GM23338 (cell line): ENCODE measurements around the gene COL1A1.

Experiments used
- CREB1 ChIP-seq: fragments of 250-450 bp; sonication (Bioruptor Pico); IDR thresholded peaks from 2 replicates; pipeline ENCODE4 v1.5.0; 2020; ENCODE audit warnings: low read depth, mild to moderate bottlenecking, moderate library complexity
- EZH2 ChIP-seq: fragments of 200-600 bp; sonication (generic); IDR thresholded peaks from one replicate; pipeline ENCODE4 v1.8.0; 2017; ENCODE audit warnings: antibody characterized with exemption, mild to moderate bottlenecking, low read depth; ENCODE audit not compliant: unreplicated experiment
- EZH2phosphoT487 ChIP-seq: fragments of 200-600 bp; sonication (generic); IDR thresholded peaks from one replicate; pipeline ENCODE4 v1.8.1; 2018; ENCODE audit warnings: antibody characterized with exemption; ENCODE audit not compliant: unreplicated experiment
- JUNB ChIP-seq: IDR thresholded peaks from one replicate; pipeline ENCODE4 v1.6.1; 2016; ENCODE audit warnings: antibody characterized with exemption; ENCODE audit not compliant: unreplicated experiment
- NANOG ChIP-seq: IDR thresholded peaks from 2 replicates; pipeline ENCODE4 v1.6.1; 2016; ENCODE audit warnings: antibody characterized with exemption, borderline replicate concordance
- POLR2AphosphoS5 ChIP-seq: IDR thresholded peaks from 2 replicates; pipeline ENCODE4 v1.6.1; 2016; ENCODE audit warnings: antibody characterized with exemption, low read depth
- STAT1 ChIP-seq: IDR thresholded peaks from one replicate; pipeline ENCODE4 v1.6.1; 2016; ENCODE audit warnings: antibody characterized with exemption; ENCODE audit not compliant: unreplicated experiment
- ZNF114 ChIP-seq: fragments of 250-450 bp; sonication (Bioruptor Pico); IDR thresholded peaks from 2 replicates; pipeline ENCODE4 v1.5.0; 2020; ENCODE audit warnings: mild to moderate bottlenecking, moderate library complexity
- ZNF331 ChIP-seq: fragments of 250-450 bp; sonication (Bioruptor Pico); IDR thresholded peaks from 2 replicates; pipeline ENCODE4 v1.5.0; 2020; ENCODE audit warnings: low read depth, mild to moderate bottlenecking, moderate library complexity
- TF ChIP-seq, protein P1 (sequence below), 2 experiments: fragments of 200-600 bp in 1 of 2; sonication (generic) in 1 of 2; conservative IDR thresholded peaks; 2 replicates each; pipeline versions ENCODE4 v1.5.1 to v1.6.1; 2016 to 2017; ENCODE audit warnings: antibody characterized with exemption in 2 of 2, low read depth in 2 of 2, mild to moderate bottlenecking in 2 of 2, moderate library complexity in 1 of 2
- TF ChIP-seq, protein P2 (sequence below): IDR thresholded peaks from one replicate; pipeline ENCODE4 v1.6.1; 2018; ENCODE audit warnings: antibody characterized with exemption; ENCODE audit not compliant: unreplicated experiment
- TF ChIP-seq, protein P3 (sequence below): IDR thresholded peaks from 2 replicates; pipeline ENCODE4 v1.6.1; 2016; ENCODE audit warnings: antibody characterized with exemption
- TF ChIP-seq, protein P4 (sequence below): fragments of 250-450 bp; sonication (Bioruptor Pico); IDR thresholded peaks from 2 replicates; pipeline ENCODE4 v1.5.0; 2020; ENCODE audit warnings: mild to moderate bottlenecking, moderate library complexity

DNA sequence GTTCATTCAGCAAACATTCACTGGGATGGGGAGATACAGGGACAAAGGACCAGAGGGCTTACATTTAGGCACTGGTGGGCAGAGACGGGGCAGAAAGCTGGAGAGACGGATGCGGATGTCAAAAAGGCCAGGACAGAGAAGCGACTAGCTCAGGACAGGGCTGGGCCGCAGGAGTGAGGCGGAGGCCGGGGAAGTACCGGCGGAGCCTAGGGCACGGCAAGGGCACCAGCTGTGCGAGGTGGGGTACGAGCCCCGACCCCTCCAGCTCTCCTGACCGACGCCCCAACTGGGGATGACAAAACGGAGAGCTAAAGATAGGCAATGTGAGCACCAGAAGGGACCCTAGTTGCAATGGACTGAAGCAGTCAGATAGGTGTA is 39.5 kb downstream of the COL1A1 start:
- TF ChIP-seq, protein P1, sequence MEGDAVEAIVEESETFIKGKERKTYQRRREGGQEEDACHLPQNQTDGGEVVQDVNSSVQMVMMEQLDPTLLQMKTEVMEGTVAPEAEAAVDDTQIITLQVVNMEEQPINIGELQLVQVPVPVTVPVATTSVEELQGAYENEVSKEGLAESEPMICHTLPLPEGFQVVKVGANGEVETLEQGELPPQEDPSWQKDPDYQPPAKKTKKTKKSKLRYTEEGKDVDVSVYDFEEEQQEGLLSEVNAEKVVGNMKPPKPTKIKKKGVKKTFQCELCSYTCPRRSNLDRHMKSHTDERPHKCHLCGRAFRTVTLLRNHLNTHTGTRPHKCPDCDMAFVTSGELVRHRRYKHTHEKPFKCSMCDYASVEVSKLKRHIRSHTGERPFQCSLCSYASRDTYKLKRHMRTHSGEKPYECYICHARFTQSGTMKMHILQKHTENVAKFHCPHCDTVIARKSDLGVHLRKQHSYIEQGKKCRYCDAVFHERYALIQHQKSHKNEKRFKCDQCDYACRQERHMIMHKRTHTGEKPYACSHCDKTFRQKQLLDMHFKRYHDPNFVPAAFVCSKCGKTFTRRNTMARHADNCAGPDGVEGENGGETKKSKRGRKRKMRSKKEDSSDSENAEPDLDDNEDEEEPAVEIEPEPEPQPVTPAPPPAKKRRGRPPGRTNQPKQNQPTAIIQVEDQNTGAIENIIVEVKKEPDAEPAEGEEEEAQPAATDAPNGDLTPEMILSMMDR (conservative IDR thresholded peaks at IDR 0.05; ENCODE audit: low read depth in 2 of 2): no peak
- TF ChIP-seq EZH2 (no peak), EZH2phosphoT487 (no peak), POLR2AphosphoS5 (no peak), JUNB (no peak), CREB1 (CRISPR knock-in tag) (no peak), STAT1 (no peak), NANOG (no peak), ZNF114 (no peak), ZNF331 (CRISPR knock-in tag) (no peak)
- TF ChIP-seq, protein P2, sequence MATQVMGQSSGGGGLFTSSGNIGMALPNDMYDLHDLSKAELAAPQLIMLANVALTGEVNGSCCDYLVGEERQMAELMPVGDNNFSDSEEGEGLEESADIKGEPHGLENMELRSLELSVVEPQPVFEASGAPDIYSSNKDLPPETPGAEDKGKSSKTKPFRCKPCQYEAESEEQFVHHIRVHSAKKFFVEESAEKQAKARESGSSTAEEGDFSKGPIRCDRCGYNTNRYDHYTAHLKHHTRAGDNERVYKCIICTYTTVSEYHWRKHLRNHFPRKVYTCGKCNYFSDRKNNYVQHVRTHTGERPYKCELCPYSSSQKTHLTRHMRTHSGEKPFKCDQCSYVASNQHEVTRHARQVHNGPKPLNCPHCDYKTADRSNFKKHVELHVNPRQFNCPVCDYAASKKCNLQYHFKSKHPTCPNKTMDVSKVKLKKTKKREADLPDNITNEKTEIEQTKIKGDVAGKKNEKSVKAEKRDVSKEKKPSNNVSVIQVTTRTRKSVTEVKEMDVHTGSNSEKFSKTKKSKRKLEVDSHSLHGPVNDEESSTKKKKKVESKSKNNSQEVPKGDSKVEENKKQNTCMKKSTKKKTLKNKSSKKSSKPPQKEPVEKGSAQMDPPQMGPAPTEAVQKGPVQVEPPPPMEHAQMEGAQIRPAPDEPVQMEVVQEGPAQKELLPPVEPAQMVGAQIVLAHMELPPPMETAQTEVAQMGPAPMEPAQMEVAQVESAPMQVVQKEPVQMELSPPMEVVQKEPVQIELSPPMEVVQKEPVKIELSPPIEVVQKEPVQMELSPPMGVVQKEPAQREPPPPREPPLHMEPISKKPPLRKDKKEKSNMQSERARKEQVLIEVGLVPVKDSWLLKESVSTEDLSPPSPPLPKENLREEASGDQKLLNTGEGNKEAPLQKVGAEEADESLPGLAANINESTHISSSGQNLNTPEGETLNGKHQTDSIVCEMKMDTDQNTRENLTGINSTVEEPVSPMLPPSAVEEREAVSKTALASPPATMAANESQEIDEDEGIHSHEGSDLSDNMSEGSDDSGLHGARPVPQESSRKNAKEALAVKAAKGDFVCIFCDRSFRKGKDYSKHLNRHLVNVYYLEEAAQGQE: no peak
- TF ChIP-seq, protein P3, sequence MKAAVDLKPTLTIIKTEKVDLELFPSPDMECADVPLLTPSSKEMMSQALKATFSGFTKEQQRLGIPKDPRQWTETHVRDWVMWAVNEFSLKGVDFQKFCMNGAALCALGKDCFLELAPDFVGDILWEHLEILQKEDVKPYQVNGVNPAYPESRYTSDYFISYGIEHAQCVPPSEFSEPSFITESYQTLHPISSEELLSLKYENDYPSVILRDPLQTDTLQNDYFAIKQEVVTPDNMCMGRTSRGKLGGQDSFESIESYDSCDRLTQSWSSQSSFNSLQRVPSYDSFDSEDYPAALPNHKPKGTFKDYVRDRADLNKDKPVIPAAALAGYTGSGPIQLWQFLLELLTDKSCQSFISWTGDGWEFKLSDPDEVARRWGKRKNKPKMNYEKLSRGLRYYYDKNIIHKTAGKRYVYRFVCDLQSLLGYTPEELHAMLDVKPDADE: no peak
- TF ChIP-seq, protein P4, sequence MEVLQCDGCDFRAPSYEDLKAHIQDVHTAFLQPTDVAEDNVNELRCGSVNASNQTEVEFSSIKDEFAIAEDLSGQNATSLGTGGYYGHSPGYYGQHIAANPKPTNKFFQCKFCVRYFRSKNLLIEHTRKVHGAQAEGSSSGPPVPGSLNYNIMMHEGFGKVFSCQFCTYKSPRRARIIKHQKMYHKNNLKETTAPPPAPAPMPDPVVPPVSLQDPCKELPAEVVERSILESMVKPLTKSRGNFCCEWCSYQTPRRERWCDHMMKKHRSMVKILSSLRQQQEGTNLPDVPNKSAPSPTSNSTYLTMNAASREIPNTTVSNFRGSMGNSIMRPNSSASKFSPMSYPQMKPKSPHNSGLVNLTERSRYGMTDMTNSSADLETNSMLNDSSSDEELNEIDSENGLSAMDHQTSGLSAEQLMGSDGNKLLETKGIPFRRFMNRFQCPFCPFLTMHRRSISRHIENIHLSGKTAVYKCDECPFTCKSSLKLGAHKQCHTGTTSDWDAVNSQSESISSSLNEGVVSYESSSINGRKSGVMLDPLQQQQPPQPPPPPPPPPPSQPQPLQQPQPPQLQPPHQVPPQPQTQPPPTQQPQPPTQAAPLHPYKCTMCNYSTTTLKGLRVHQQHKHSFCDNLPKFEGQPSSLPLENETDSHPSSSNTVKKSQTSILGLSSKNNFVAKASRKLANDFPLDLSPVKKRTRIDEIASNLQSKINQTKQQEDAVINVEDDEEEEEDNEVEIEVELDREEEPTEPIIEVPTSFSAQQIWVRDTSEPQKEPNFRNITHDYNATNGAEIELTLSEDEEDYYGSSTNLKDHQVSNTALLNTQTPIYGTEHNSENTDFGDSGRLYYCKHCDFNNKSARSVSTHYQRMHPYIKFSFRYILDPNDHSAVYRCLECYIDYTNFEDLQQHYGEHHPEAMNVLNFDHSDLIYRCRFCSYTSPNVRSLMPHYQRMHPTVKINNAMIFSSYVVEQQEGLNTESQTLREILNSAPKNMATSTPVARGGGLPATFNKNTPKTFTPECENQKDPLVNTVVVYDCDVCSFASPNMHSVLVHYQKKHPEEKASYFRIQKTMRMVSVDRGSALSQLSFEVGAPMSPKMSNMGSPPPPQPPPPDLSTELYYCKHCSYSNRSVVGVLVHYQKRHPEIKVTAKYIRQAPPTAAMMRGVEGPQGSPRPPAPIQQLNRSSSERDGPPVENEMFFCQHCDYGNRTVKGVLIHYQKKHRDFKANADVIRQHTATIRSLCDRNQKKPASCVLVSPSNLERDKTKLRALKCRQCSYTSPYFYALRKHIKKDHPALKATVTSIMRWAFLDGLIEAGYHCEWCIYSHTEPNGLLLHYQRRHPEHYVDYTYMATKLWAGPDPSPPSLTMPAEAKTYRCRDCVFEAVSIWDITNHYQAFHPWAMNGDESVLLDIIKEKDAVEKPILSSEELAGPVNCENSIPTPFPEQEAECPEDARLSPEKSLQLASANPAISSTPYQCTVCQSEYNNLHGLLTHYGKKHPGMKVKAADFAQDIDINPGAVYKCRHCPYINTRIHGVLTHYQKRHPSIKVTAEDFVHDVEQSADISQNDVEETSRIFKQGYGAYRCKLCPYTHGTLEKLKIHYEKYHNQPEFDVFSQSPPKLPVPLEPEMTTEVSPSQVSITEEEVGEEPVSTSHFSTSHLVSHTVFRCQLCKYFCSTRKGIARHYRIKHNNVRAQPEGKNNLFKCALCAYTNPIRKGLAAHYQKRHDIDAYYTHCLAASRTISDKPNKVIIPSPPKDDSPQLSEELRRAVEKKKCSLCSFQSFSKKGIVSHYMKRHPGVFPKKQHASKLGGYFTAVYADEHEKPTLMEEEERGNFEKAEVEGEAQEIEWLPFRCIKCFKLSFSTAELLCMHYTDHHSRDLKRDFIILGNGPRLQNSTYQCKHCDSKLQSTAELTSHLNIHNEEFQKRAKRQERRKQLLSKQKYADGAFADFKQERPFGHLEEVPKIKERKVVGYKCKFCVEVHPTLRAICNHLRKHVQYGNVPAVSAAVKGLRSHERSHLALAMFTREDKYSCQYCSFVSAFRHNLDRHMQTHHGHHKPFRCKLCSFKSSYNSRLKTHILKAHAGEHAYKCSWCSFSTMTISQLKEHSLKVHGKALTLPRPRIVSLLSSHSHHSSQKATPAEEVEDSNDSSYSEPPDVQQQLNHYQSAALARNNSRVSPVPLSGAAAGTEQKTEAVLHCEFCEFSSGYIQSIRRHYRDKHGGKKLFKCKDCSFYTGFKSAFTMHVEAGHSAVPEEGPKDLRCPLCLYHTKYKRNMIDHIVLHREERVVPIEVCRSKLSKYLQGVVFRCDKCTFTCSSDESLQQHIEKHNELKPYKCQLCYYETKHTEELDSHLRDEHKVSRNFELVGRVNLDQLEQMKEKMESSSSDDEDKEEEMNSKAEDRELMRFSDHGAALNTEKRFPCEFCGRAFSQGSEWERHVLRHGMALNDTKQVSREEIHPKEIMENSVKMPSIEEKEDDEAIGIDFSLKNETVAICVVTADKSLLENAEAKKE (CRISPR knock-in tag): no peak
